Skeletal muscle tissue (tissue), 4 donors: Measurements from ENCODE around the gene ANKS1B. TPM values are rescaled to one million over a fixed set of nuclear protein-coding genes. Genes with fewer than 3 reads are reported as not detected.

ENCODE experiments used
- H3K27ac ChIP-seq: one replicate; pipeline ENCODE4 v1.7.0; 2013; ENCODE audit warnings: mild to moderate bottlenecking, low read depth, low read length, inconsistent platforms
- H3K27me3 ChIP-seq, 3 donors: one replicate each; pipeline ENCODE4 v1.7.0; 2013; ENCODE audit warnings: low read length in 3 of 3; ENCODE audit not compliant: control insufficient read depth in 3 of 3, insufficient read depth in 3 of 3
- H3K36me3 ChIP-seq, 3 donors: one replicate each; pipeline ENCODE4 v1.7.0; 2013; ENCODE audit warnings: low read length in 3 of 3; ENCODE audit not compliant: control insufficient read depth in 3 of 3, insufficient read depth in 3 of 3
- H3K4me1 ChIP-seq, 3 donors: one replicate each; pipeline ENCODE4 v1.7.0; 2013; ENCODE audit warnings: low read length in 3 of 3, mild to moderate bottlenecking in 3 of 3; ENCODE audit not compliant: control insufficient read depth in 3 of 3, insufficient read depth in 3 of 3
- H3K4me3 ChIP-seq, 3 donors: one replicate each; pipeline ENCODE4 v1.7.0; 2013; ENCODE audit warnings: low read length in 3 of 3
- H3K9ac ChIP-seq, 3 donors: one replicate each; pipeline ENCODE4 v1.7.0; 2013; ENCODE audit warnings: low read length in 3 of 3, mild to moderate bottlenecking in 3 of 3, moderate library complexity in 2 of 3, low read depth in 1 of 3
- H3K9me3 ChIP-seq, 3 donors: one replicate each; pipeline ENCODE4 v1.7.0; 2013; ENCODE audit warnings: low read length in 3 of 3; ENCODE audit not compliant: control insufficient read depth in 3 of 3
- total RNA-seq: library from RNA; depleted of rRNA; stranded (reverse); fragments of >200 nt; gene quantifications from one replicate; pipeline ENCODE4 v1.2.3, GENCODE V29; 2014
- donor health status: Osteomylitis.

Gene ANKS1B
- total RNA-seq, 1 donor from 2014 or later = 10.4 TPM

DNA sequence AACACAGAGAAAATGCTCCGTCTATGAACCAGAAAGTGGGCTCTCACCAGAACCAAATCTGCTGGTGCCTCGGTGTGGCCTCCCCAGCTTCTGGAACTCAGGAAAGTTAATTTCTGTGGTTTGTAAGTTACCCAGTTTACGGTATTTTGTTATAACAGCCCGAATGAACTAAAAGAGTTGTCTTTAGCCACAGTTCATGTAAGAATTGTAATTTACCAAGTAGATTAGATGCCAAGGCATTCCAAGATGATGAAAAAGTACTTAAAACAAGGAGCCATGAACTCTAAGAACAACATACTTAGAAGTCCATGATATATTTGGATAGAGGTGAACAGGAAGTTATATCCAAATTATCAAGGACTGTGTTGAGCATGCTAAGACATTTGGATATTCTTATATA lies 597.1 kb downstream of the ANKS1B start:
- H3K27ac ChIP-seq = no peak overlapping the region
- H3K4me3 ChIP-seq = no peak overlapping the region
- H3K9ac ChIP-seq = no peak overlapping the region
- H3K36me3 ChIP-seq = no peaks in the 10 kb centered on the region
- no peaks in the 10 kb centered on the region for H3K4me1 ChIP-seq
- no peaks in the 10 kb centered on the region for H3K9me3 ChIP-seq
- no peaks in the 10 kb centered on the region for H3K27me3 ChIP-seq

DNA sequence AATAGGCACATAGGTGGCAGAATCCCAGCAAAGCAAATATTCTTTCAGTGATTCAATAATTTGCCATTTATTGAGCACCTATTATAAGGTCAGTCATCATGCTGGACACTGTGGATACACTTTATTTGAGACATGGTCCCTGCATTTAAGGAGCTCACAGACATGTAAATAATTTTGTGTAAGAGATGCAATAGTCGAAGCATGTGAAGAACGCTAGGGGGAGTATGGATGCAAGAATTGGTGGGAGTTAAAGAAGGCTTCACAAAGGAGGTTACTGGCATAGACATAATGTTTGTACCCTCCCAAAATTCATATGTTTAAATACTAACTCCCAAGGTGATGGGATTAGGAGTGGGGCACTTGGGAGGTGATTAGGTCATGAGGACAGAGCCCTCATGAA lies 597.8 kb downstream of the ANKS1B start:
- no peaks in the 10 kb centered on the region for H3K27me3 ChIP-seq
- no peak overlapping the region for H3K4me3 ChIP-seq
- H3K27ac ChIP-seq = no peak overlapping the region
- no peaks in the 10 kb centered on the region for H3K9me3 ChIP-seq
- H3K4me1 ChIP-seq = no peaks in the 10 kb centered on the region
- no peaks in the 10 kb centered on the region for H3K36me3 ChIP-seq
- no peak overlapping the region for H3K9ac ChIP-seq

DNA sequence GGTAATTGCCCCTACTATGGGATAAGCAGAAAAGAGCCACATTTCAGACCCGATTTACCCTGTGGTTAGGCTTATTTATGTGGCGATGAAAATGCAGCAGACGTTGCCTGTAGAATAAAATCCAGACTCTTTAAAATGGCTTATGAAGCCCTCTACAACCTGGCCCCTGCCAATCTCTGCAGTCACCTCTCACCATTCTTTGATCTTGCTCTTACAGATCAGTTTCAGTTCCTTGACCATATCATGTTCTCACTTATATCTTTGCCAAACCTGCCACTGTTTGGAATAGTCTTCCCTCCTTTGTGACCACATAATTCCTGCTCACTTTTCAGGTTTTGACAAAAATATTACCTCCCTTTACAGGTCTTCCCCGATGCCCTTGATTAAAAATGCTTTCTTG lies 601.5 kb downstream of the ANKS1B start:
- Histone ChIP-seq H3K9me3 (no peaks in the 10 kb centered on the region), H3K27me3 (no peaks in the 10 kb centered on the region), H3K4me3 (no peak overlapping the region), H3K36me3 (no peaks in the 10 kb centered on the region), H3K27ac (no peak overlapping the region), H3K4me1 (no peaks in the 10 kb centered on the region), H3K9ac (no peak overlapping the region)

DNA sequence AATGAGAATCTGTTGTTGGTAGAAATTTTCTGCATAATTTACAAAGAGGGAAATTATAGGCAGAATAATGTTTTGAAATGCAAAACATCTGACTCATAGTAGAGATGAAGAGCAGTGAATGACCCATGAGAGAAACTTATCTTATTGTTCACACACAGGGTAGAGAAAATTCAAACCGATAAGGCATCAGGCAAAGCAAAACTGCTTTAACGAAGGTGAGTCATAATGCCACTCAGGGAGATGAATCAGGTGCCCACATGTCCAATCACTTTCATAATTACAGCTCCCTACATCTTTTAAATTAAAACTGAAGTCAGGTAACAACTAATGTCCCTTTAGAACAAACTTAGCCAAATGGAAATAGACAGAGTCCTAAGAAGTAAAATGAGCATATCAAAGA lies 602.7 kb downstream of the ANKS1B start:
- no peaks in the 10 kb centered on the region for H3K27me3 ChIP-seq
- no peak overlapping the region for H3K27ac ChIP-seq
- no peaks in the 10 kb centered on the region for H3K36me3 ChIP-seq
- H3K4me1 ChIP-seq = no peaks in the 10 kb centered on the region
- H3K9me3 ChIP-seq = no peaks in the 10 kb centered on the region
- no peak overlapping the region for H3K4me3 ChIP-seq
- H3K9ac ChIP-seq = no peak overlapping the region

DNA sequence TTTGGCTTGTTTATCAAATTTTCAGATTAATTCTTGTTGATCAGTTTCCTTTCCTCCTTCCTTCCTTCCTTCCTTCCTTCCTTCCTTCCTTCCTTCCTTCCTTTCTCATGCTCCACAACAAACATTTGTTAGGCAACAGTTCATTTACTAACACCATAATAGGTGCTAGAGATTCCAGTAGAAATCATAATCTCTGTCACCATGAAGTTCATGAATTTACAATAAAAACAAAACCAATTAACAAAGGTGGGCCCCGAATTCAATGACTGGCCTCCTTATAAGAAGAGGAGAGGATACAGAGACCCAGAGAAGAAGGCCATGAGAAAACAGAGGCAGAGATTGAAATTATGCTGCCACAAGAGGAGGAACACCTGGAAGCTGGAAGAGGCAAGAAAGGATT lies 604.0 kb downstream of the ANKS1B start:
- Histone ChIP-seq H3K27ac (no peak overlapping the region), H3K9ac (no peak overlapping the region), H3K4me1 (no peaks in the 10 kb centered on the region), H3K9me3 (no peaks in the 10 kb centered on the region), H3K4me3 (no peak overlapping the region), H3K27me3 (no peaks in the 10 kb centered on the region), H3K36me3 (no peaks in the 10 kb centered on the region)

DNA sequence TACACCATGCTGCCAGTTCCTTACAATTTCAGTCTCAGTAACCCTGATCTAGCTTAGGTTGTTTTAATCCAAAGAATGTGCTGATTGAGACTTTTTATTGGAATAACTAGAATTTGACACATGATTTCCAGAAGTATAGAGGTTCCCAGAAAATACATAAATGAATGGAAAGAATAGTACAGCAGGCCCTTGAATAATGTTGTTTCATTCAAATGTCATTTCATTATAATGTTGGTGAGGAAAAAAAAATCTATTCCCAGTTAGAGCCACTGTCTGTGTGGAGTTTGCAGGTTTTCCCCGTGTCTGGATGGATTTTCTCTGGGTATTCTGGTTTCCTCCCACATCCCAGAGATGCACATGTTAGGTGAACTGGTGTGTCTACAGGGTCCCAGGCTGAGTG lies 610.7 kb downstream of the ANKS1B start:
- Histone ChIP-seq H3K4me1 (no peaks in the 10 kb centered on the region), H3K9me3 (no peaks in the 10 kb centered on the region), H3K36me3 (no peaks in the 10 kb centered on the region), H3K27ac (no peak overlapping the region), H3K27me3 (no peaks in the 10 kb centered on the region), H3K4me3 (no peak overlapping the region), H3K9ac (no peak overlapping the region)

DNA sequence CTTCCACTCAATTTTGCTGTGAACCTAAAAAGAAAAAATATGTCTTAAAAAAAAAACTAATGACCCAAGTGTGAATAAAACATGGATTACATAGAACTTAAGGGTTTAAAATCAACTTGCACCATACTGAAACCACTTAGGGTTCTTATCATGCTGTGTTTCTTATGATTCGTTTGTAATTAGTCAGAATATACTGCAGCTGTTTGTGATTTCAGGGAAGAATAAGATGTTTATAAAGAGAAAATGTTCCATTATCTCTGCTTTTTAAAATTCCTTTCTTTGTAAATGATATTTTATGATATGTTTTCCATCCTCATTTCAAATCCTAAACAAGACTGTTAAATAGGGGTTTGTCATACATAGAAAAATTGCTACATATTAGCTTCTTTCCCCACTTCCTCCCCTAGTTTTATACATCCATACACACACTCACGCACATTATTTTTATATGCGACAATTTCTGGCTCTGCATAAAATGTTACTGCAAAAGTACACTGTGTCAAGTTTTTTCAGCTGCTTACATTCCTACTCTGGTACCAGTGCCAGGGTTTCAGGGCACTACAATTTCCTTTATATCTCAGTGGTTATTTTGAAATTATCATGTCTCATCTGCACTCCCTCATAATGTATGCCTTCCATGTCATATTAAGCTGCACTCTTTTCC lies 612.3 kb downstream of the ANKS1B start:
- no peaks in the 10 kb centered on the region for H3K4me1 ChIP-seq
- no peaks in the 10 kb centered on the region for H3K36me3 ChIP-seq
- no peak overlapping the region for H3K9ac ChIP-seq
- no peak overlapping the region for H3K27ac ChIP-seq
- H3K4me3 ChIP-seq = no peak overlapping the region
- H3K27me3 ChIP-seq = no peaks in the 10 kb centered on the region
- no peaks in the 10 kb centered on the region for H3K9me3 ChIP-seq

DNA sequence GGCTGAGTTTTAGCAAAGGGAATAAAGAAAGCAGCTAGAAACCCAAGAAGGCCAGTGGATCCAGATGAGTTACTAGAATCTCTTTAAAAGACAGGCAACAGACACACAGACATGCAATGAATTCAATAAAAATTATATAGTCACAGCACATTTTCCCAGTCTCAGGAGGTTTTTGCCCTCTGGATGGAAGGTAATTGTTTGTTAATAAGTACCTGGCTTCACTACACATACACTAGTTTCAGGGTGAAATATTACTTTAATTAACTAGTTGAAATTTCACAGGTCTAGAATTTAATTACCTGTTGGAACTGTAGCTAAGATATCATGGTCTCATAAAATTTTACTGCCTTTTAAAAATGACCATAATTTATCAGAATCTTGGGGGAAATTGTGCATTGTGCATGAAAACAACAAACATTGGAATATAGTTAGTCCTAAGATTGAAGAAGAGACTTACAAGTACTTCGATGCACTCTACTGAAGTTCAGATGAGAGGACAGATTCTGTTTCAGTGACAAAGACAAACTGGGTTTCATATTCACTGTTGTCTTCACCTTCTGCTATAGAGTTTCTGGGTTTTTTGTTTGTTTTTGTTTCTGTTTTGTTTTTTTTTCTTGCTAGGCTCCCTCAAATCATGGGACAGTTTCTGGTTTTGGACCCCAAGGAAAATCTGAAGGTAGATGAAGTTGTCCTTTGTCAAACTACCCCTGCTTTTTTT lies 614.2 kb downstream of the ANKS1B start:
- Histone ChIP-seq H3K36me3 (no peaks in the 10 kb centered on the region), H3K9me3 (no peaks in the 10 kb centered on the region), H3K9ac (no peak overlapping the region), H3K27ac (no peak overlapping the region), H3K4me1 (no peaks in the 10 kb centered on the region), H3K4me3 (no peak overlapping the region), H3K27me3 (no peaks in the 10 kb centered on the region)

DNA sequence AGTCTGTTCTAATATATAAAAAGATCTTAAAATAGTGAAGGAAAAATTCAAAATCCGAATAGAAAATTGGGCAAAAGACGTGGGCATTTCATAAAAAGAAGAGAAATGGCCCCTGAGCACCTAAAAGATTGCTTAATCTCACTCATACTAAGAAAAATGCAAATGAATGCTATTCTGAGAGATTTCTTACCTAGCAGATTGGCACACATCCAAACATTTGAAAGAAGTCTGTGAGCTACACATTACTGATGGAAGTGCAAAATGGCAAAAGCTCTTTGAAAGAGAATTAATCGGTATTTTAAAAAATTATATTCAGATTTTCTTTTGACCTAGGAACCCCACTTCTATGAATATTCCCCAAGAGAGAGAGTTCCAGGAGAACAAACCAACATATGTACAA lies 617.6 kb downstream of the ANKS1B start:
- Histone ChIP-seq H3K27ac (no peak overlapping the region), H3K9me3 (no peaks in the 10 kb centered on the region), H3K4me1 (no peaks in the 10 kb centered on the region), H3K36me3 (no peaks in the 10 kb centered on the region), H3K27me3 (no peaks in the 10 kb centered on the region), H3K9ac (no peak overlapping the region), H3K4me3 (no peak overlapping the region)

DNA sequence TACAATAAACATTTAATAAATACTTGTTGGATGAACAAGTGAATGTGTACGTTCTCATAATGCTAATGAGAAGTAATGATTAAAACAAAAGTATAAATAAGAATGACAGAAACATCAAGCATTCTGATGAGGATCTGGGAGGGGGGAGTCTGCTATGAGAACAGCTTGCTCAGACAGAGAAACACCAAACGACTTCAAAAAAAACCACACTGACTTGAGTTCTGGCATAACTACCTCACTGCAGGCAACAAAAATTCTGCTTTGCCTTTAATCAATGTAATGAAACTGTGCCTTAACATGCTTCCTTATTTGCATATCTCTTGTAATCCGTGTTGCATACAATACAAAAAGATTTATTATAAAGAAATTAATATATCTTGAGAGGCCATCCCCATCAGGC lies 632.5 kb downstream of the ANKS1B start:
- Histone ChIP-seq H3K9me3 (peaks cover 0 to 1% (median 0%) of the 10 kb centered on the region in 3 donors), H3K27me3 (no peaks in the 10 kb centered on the region), H3K9ac (no peak overlapping the region), H3K4me1 (no peaks in the 10 kb centered on the region), H3K4me3 (no peak overlapping the region), H3K36me3 (no peaks in the 10 kb centered on the region), H3K27ac (no peak overlapping the region)
